HG03520 (cell line): ENCODE results near the gene FXR1.
"Not testable (repeated sequence)": the region's sequence is repeated elsewhere in the genome, so short reads cannot be mapped to it uniquely, and the experiment has no call there.

Experiments used
- ATAC-seq: cut with Tn5 transposase; IDR thresholded peaks from one replicate; pipeline ENCODE4 v1.9.1; 2021; ENCODE audit warnings: mild to moderate bottlenecking, moderate library complexity; ENCODE audit not compliant: unreplicated experiment

The FXR1 gene

GRCh38 chr3:180912304-180913296, at the start of gene FXR1:
Gene FXR1, plus strand, starts transcription at chr3:180912670. Its CDS starts 16 bp downstream, at chr3:180912686.
- peak; percentile 100 for ATAC-seq

GRCh38 chr3:180870008-180870699, 42.3 kb upstream of the FXR1 start:
- no peak for ATAC-seq

GRCh38 chr3:180871901-180872300, 40.6 kb upstream of the FXR1 start:
- no peak for ATAC-seq

- ATAC-seq = not testable (repeated sequence)
Observed at GRCh38 chr3:180872430-180872829, 40.0 kb upstream of the FXR1 start.

- ATAC-seq = no peak
Observed at GRCh38 chr3:180875124-180875698, 37.3 kb upstream of the FXR1 start.

- ATAC-seq = no peak
Observed at GRCh38 chr3:180881065-180881801, 31.2 kb upstream of the FXR1 start.

GRCh38 chr3:180882115-180882514, 30.4 kb upstream of the FXR1 start:
- no peak for ATAC-seq

- ATAC-seq = no peak
Observed at GRCh38 chr3:180888992-180889560, 23.4 kb upstream of the FXR1 start.

GRCh38 chr3:180898572-180898971, 13.9 kb upstream of the FXR1 start:
- no peak for ATAC-seq

GRCh38 chr3:180909369-180910127, 2.9 kb upstream of the FXR1 start:
- no peak for ATAC-seq

- ATAC-seq = no peak
Observed at GRCh38 chr3:180910823-180911222, 1.6 kb upstream of the FXR1 start.

- peak; percentile 9 for ATAC-seq
Observed at GRCh38 chr3:180911876-180912303, 580 bp upstream of the FXR1 start.

GRCh38 chr3:180913581-180914404, 1.3 kb downstream of the FXR1 start:
- no peak for ATAC-seq

- ATAC-seq = no peak
Observed at GRCh38 chr3:180918542-180918941, 6.1 kb downstream of the FXR1 start.

GRCh38 chr3:180922242-180922641, 9.8 kb downstream of the FXR1 start:
- no peak for ATAC-seq

GRCh38 chr3:180923561-180923960, 11.1 kb downstream of the FXR1 start:
- no peak for ATAC-seq

GRCh38 chr3:180926526-180926925, 14.1 kb downstream of the FXR1 start:
- no peak for ATAC-seq

GRCh38 chr3:180929376-180929775, 16.9 kb downstream of the FXR1 start:
- no peak for ATAC-seq

- no peak for ATAC-seq
Observed at GRCh38 chr3:180930526-180930925, 18.1 kb downstream of the FXR1 start.
